Measurements from ENCODE around the gene LANCL3. TPM values are rescaled to one million over a fixed set of nuclear protein-coding genes. Genes with fewer than 3 reads are reported as not detected.
A peak's percentile ranks its signal among the peaks of the same experiment; 100 is the strongest.
"Not testable (repeated sequence)": the region's sequence is repeated elsewhere in the genome, so short reads cannot be mapped to it uniquely, and the experiment has no call there.

Gene LANCL3
- total RNA-seq, 3 donors from 2014 or later = 4.3 to 6.9 (median 6.5) TPM

- intact Hi-C loops (cut with DNase I, micrococcal nuclease) = no loop called here
- ATAC-seq = peak; percentile 68
Observed at GRCh38 chrX:37644381-37645305, 73.2 kb downstream of the LANCL3 start.

GRCh38 chrX:37646254-37646653, 74.8 kb downstream of the LANCL3 start:
- Histone ChIP-seq H3K4me1 (ENCODE audit: low read depth) (no peaks in the 10 kb centered on the region), H3K36me3 (ENCODE audit: low read depth) (no peaks in the 10 kb centered on the region), H3K9me3 (no peaks in the 10 kb centered on the region), H3K4me3 (no peak overlapping the region)
- TF ChIP-seq CTCF (IDR thresholded peaks at IDR 0.05) = no peak
- DNase-seq (no peak), ATAC-seq (peak; percentile 26)
- intact Hi-C loops (cut with DNase I, micrococcal nuclease) = no loop called here

More at GRCh38 chrX:37644381-37645305, 73.2 kb downstream of the LANCL3 start:
- peak in 1 of 3 donors; percentile 14 for DNase-seq
- no peak for TF ChIP-seq CTCF (IDR thresholded peaks at IDR 0.05)
- H3K4me1 ChIP-seq (ENCODE audit: low read depth) = no peaks in the 10 kb centered on the region
- no peaks in the 10 kb centered on the region for H3K9me3 ChIP-seq
- no peak overlapping the region for H3K4me3 ChIP-seq
- H3K36me3 ChIP-seq (ENCODE audit: low read depth) = no peaks in the 10 kb centered on the region

GRCh38 chrX:37650879-37651278, 79.4 kb downstream of the LANCL3 start:
- H3K4me1 ChIP-seq (ENCODE audit: low read depth); ATAC-seq; H3K36me3 ChIP-seq (ENCODE audit: low read depth); H3K9me3 ChIP-seq; intact Hi-C loops (cut with DNase I, micrococcal nuclease); DNase-seq; H3K4me3 ChIP-seq: not testable (repeated sequence)

- H3K4me1 ChIP-seq (ENCODE audit: low read depth) = no peaks in the 10 kb centered on the region
- no peak overlapping the region for H3K4me3 ChIP-seq
- intact Hi-C loops (cut with DNase I, micrococcal nuclease) = no loop called here
- no peaks in the 10 kb centered on the region for H3K9me3 ChIP-seq
- DNase-seq (peak in 1 of 3 donors; percentile 6), ATAC-seq (no peak)
- no peaks in the 10 kb centered on the region for H3K36me3 ChIP-seq (ENCODE audit: low read depth)
- no peak for TF ChIP-seq CTCF (IDR thresholded peaks at IDR 0.05)
Observed at GRCh38 chrX:37651921-37652452, 80.5 kb downstream of the LANCL3 start.

- H3K4me1 ChIP-seq (ENCODE audit: low read depth) = no peaks in the 10 kb centered on the region
Observed at GRCh38 chrX:37652589-37653231, 81.2 kb downstream of the LANCL3 start.

More at GRCh38 chrX:37652589-37653231, 81.2 kb downstream of the LANCL3 start:
- TF ChIP-seq CTCF (IDR thresholded peaks at IDR 0.05) = no peak
- DNase-seq = no peak
- no peak for ATAC-seq
- intact Hi-C loops (cut with DNase I, micrococcal nuclease) = no loop called here
- no peak overlapping the region for H3K4me3 ChIP-seq
- no peaks in the 10 kb centered on the region for H3K9me3 ChIP-seq
- H3K36me3 ChIP-seq (ENCODE audit: low read depth) = no peaks in the 10 kb centered on the region
